Effector memory CD4-positive, alpha-beta T cell (primary cell): Measurements from ENCODE around the gene DEDD2.

Experiments
- DNase-seq, 3 donors: peaks; one replicate each; pipeline ENCODE4 v3.0.0-alpha.2; 2020
- H3K27ac ChIP-seq: 2 replicates; pipeline ENCODE4 v1.7.0; 2013; ENCODE audit warnings: mild to moderate bottlenecking, low read length, moderate library complexity; ENCODE audit not compliant: insufficient read depth, poor library complexity, severe bottlenecking
- H3K27me3 ChIP-seq: replicated peaks from 2 replicates; pipeline ENCODE4 v1.7.0; 2013; ENCODE audit warnings: mild to moderate bottlenecking, low read length; ENCODE audit not compliant: insufficient read depth, control insufficient read depth, poor library complexity, severe bottlenecking
- H3K36me3 ChIP-seq: 2 replicates; pipeline ENCODE4 v1.7.0; 2013; ENCODE audit warnings: mild to moderate bottlenecking, low read length, moderate library complexity; ENCODE audit not compliant: control insufficient read depth, insufficient read depth
- H3K4me1 ChIP-seq: 2 replicates; pipeline ENCODE4 v1.7.0; 2013; ENCODE audit warnings: low read length, mild to moderate bottlenecking; ENCODE audit not compliant: control insufficient read depth, insufficient read depth, poor library complexity, severe bottlenecking
- H3K4me3 ChIP-seq: 2 replicates; pipeline ENCODE4 v1.7.0; 2013; ENCODE audit warnings: low read length, low read depth, mild to moderate bottlenecking; ENCODE audit not compliant: insufficient read depth, poor library complexity, severe bottlenecking
- H3K9me3 ChIP-seq: 2 replicates; pipeline ENCODE4 v1.7.0; 2013; ENCODE audit warnings: mild to moderate bottlenecking, low read length, moderate library complexity; ENCODE audit not compliant: control insufficient read depth

Gene DEDD2

DNA sequence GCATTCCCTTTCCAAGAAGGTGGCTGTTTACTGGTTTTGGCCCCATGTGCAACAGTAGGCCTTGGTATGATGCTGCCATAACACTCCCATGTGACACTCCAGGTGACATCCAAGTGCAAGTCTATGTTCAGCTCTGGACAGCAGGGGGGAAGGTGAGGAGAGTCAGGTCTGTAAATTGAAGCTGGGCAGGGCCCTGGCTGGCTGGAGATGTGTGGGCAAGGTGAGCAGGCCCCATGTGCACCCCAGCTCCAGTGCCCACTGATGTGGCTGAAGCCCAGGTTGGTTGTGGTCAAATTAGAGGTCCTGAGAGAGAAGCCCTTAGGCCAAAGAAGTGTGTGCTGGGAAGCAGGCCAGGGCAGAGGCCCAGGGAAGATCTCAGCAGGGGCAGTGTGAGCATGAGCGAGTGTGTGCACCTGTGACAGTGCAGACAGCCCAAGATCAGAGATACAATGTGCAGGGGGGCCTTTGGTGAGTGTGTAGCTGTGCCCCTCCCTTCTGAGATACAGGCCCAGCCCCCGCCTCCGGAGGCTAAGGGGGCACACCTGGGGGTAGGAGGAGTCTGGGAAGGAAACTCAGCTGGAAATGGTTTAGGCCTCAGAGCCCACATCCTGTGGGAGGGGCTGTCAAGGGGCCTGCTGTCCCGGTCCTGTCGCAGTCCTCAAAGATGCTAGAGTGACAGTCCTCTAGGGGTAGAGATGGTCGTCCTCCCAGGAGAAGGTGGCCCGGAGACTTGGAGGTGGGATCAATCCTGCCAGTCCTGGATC, 18.6 kb downstream of the DEDD2 start:
- Histone ChIP-seq H3K4me1 (peaks cover 80% of the 10 kb centered on the region), H3K36me3 (peaks cover 10% of the 10 kb centered on the region), H3K27ac (peak overlapping the region; percentile 83), H3K4me3 (peak overlapping the region; percentile 30), H3K27me3 (no peaks in the 10 kb centered on the region), H3K9me3 (no peaks in the 10 kb centered on the region)
- peak; percentile 73 to 76 (median 75) for DNase-seq

DNA sequence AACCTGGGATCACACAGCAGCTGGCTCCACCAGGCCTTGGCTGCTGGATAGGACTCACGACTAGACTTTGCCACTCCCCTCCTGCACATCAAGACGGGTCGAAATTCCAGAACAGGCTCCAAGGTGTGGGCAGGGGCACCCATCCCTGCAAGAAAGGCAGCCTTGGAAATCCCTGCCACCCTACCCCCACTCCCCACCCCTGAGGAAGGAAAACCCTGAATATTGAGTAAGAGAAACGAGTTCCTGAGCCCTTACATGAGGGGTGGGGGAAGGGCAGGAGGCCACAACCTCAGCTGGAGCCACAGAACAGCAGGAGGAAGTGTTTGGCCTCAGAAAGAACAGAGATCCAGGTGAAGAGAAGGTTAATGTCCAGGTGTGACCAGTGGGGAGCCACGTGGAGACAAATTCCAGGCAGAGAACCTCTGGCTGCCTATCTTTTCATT, 20.1 kb downstream of the DEDD2 start:
- H3K9me3 ChIP-seq: no peaks in the 10 kb centered on the region
- no peak overlapping the region for H3K27ac ChIP-seq
- no peaks in the 10 kb centered on the region for H3K27me3 ChIP-seq
- H3K4me1 ChIP-seq: peaks cover 66% of the 10 kb centered on the region
- H3K4me3 ChIP-seq: no peak overlapping the region
- peaks cover 8% of the 10 kb centered on the region for H3K36me3 ChIP-seq
- DNase-seq: no peak

DNA sequence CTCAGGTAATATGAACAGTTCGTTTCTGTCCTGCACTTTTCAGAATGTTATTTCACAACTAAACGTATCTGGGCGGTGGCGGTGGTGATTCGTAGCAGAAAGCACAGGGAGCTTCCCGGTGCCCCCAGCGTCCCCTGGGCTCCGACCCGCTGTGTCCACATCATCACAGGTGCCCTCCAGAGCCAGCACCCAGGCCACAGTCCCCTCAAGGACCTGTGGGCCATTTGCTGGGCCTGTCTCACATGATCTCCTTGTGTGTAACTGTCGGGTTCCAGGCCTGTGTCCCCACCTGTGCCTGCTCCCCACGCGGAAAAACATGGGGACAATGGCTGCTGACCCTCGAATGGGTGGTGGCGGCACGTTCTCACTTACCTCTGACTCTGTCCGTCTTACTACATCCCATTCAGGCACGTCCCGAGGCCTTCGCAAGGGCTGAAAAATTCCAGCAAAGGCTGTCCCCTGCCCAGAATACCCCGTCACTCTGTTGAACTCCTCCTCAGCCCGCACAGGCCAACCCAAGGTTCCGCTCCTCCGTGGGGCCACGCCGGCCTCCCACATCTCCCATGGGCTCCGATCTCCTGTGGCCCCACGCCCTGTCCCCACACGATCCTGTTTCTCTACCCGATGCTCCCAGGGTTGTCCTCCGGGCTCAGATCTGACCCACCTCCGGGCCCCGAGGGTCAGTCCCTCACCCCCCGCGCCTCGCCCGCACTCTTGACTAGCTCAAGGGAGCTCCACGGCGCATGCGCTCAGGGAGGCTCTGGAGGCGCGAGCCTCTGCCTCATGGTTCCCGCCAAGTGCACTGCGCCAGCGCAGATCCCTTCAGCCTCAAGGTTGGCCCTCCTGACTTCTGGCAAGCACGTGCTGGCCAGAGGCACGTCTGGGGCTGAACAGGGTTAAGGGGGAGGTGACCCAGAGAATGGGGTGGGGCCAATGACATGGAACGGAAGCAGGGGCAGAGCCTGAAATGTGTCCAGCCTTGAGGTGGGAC, 21.2 kb downstream of the DEDD2 start:
- H3K27ac ChIP-seq: no peak overlapping the region
- no peak for DNase-seq
- peaks cover 8% of the 10 kb centered on the region for H3K36me3 ChIP-seq
- H3K4me3 ChIP-seq: no peak overlapping the region
- no peaks in the 10 kb centered on the region for H3K27me3 ChIP-seq
- no peaks in the 10 kb centered on the region for H3K9me3 ChIP-seq
- peaks cover 64% of the 10 kb centered on the region for H3K4me1 ChIP-seq

DNA sequence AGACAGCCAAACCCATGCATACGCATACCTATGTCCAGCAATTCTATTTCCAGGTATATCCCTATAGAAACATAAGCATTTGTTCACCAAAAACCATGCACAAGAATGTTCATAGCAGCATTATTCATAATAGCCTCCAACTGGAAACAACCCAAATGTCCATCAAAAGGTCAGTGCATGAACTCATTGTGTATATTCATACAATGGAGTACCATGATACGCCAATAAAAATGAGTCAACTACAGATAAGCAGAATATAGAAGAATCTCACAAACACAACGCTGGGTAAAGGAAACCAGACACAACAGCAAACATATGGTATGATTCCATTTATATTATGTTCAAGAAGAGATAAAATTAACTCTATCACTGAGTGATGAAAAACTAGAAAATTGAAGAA, 23.8 kb downstream of the DEDD2 start:
- no peaks in the 10 kb centered on the region for H3K27me3 ChIP-seq
- H3K4me1 ChIP-seq: peaks cover 43% of the 10 kb centered on the region
- DNase-seq: no peak
- H3K36me3 ChIP-seq: peaks cover 6% of the 10 kb centered on the region
- H3K9me3 ChIP-seq: no peaks in the 10 kb centered on the region
- H3K27ac ChIP-seq: no peak overlapping the region
- no peak overlapping the region for H3K4me3 ChIP-seq

DNA sequence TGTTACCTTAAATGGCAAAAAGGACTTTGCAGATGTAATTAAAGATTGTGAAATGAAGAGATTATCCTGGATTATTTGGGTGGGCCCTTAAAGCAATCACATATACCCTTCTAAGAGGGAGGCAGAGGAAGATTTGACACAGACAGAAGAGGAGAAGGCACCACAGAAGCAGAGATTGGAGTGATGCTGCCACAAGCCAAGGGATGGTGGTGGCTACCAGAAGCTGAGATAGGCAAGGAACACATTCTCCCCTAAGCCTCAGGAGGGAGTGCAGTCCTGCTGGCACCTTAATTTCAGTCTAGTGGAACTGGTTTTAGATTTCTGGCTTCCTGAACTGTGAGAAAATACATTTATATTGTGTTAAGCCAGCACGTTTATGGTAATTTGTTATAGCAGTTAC, 24.2 kb downstream of the DEDD2 start:
- Histone ChIP-seq H3K9me3 (no peaks in the 10 kb centered on the region), H3K4me1 (peaks cover 39% of the 10 kb centered on the region), H3K27ac (no peak overlapping the region), H3K4me3 (no peak overlapping the region), H3K36me3 (peaks cover 3% of the 10 kb centered on the region), H3K27me3 (no peaks in the 10 kb centered on the region)
- no peak for DNase-seq

DNA sequence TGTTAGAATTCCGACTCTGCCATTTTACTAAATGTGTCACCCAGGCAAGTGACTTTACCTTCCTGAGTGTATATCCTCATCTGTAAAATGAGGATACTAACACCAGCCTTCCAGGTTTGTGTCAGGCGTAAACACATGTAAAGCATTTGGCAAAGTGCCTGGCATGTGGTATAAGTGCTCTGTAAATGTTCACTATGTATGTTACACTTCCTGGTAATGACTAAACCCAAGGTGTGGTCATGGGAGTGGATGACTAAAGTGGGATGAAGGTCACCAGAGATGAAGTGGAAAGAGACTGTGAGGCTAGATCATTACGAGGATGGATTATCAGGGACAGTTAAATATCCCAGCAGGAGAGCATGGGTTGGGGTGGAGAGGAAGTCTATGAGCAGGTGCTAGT, 25.6 kb downstream of the DEDD2 start:
- Histone ChIP-seq H3K27me3 (no peaks in the 10 kb centered on the region), H3K9me3 (no peaks in the 10 kb centered on the region), H3K4me1 (peaks cover 25% of the 10 kb centered on the region), H3K36me3 (peaks cover 3% of the 10 kb centered on the region), H3K27ac (no peak overlapping the region), H3K4me3 (no peak overlapping the region)
- DNase-seq: no peak

DNA sequence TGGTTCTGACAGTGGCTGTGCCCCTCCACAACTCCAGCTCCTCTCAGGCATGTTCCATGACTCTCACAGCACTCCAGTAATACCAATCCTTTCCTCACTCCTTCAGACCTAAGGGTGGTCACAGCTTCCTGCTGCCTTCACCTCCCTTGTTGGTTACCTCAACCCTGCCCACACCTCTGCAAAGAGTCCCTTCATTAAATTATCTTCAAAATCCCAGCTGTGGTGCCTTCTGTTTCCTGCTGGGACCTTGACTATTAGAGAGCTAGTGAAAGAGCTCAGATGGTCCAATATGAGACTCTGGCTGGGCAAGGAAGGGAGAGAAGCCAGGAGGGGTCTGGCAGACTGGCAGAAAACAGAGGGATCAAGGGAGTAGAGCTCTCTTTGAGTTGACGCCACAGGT, 26.1 kb downstream of the DEDD2 start:
- Histone ChIP-seq H3K36me3 (peaks cover 3% of the 10 kb centered on the region), H3K4me3 (no peak overlapping the region), H3K27ac (no peak overlapping the region), H3K4me1 (peaks cover 20% of the 10 kb centered on the region), H3K27me3 (no peaks in the 10 kb centered on the region), H3K9me3 (no peaks in the 10 kb centered on the region)
- DNase-seq: no peak

DNA sequence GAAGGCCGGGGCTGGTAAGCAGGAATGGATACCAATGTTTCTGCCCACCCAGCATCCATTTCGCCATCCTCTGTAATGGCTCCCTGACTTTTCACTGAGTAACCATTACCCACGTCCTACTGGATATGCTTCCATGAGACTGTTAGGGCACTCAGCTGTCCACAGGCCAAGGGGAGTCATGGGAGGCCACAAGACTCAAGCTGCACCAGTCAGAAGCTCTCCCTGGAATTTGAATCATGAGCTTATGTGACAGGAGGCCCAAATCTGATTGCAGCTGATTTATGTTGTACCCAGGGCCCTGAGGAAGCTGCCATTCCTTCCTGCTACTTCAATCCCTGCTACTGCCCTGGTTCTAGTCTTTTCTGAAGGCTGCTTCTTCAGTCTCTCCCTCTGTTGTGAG, 28.3 kb downstream of the DEDD2 start:
- no peak overlapping the region for H3K27ac ChIP-seq
- H3K9me3 ChIP-seq: no peaks in the 10 kb centered on the region
- H3K4me3 ChIP-seq: no peak overlapping the region
- H3K36me3 ChIP-seq: no peaks in the 10 kb centered on the region
- DNase-seq: no peak
- H3K4me1 ChIP-seq: peaks cover 33% of the 10 kb centered on the region
- no peaks in the 10 kb centered on the region for H3K27me3 ChIP-seq

DNA sequence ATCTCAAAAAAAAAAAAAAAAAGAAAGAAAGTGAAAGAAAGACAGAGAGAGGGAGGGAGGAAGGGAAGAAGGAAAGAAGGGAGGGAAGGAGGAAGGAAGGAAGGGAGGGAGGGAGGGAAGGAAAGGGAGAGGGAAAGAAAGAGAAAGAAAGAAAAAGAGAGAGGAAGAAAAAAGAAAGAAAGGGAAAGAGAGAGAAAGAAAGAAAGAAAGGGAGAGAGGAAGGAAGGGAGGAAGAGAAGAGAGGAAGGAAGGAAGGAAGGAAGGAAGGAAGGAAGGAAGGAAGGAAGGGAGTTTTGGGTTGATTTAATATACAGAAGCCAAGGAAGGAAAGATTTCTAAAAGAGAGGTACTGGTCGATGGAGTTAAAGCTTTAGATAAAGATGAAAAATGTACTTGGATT, 28.8 kb downstream of the DEDD2 start:
- Histone ChIP-seq H3K4me3 (no peak overlapping the region), H3K4me1 (peaks cover 35% of the 10 kb centered on the region), H3K9me3 (no peaks in the 10 kb centered on the region), H3K27ac (no peak overlapping the region), H3K27me3 (no peaks in the 10 kb centered on the region), H3K36me3 (no peaks in the 10 kb centered on the region)
- DNase-seq: no peak

DNA sequence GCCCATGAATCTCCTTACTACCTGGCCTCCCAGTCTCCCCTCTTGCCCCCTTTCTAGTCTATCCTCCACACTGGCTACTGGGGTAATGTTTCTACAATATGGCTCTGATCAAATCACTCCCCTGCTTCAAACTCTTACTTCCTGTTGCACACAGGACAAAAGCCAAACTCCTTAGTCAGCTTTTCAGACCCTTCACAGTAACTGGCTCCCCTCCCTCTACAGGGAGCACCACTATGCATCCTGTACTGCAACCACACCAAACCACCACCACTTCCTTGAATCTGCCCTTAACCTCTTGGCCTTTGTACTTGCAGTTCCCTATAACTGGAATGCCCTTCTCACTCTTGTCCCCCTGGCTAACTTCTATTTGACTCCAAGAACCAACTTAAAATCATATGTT, 32.2 kb downstream of the DEDD2 start:
- Histone ChIP-seq H3K4me1 (peaks cover 22% of the 10 kb centered on the region), H3K9me3 (no peaks in the 10 kb centered on the region), H3K36me3 (no peaks in the 10 kb centered on the region), H3K4me3 (no peak overlapping the region), H3K27me3 (no peaks in the 10 kb centered on the region), H3K27ac (peak overlapping the region; percentile 0)
- no peak for DNase-seq
